Endothelial cell (in vitro differentiated cells): Measurements from ENCODE around the gene REEP3. TPM values are rescaled to one million over a fixed set of nuclear protein-coding genes. Genes with fewer than 3 reads are reported as not detected.

Source experiments
- DNase-seq: peaks from one replicate; pipeline ENCODE4 v3.0.0; 2021; ENCODE audit warnings: low spot score
- H3K27ac Mint-ChIP-seq: one replicate; pipeline ENCODE4 v1.8.0; 2021; ENCODE audit warnings: mixed read lengths, inconsistent platforms; ENCODE audit not compliant: unreplicated experiment
- H3K27me3 Mint-ChIP-seq: one replicate; pipeline ENCODE4 v1.8.0; 2021; ENCODE audit warnings: mild to moderate bottlenecking, moderate library complexity, mixed read lengths, inconsistent platforms; ENCODE audit not compliant: unreplicated experiment
- H3K36me3 Mint-ChIP-seq: one replicate; pipeline ENCODE4 v1.8.0; 2021; ENCODE audit warnings: mild to moderate bottlenecking, low read depth, mixed read lengths, inconsistent platforms; ENCODE audit not compliant: unreplicated experiment
- H3K4me1 Mint-ChIP-seq: one replicate; pipeline ENCODE4 v1.8.0; 2021; ENCODE audit warnings: mild to moderate bottlenecking, mixed read lengths, inconsistent platforms; ENCODE audit not compliant: unreplicated experiment
- H3K4me3 Mint-ChIP-seq: one replicate; pipeline ENCODE4 v1.8.0; 2021; ENCODE audit warnings: mild to moderate bottlenecking, mixed read lengths, inconsistent platforms; ENCODE audit not compliant: unreplicated experiment
- H3K9me3 Mint-ChIP-seq: one replicate; pipeline ENCODE4 v1.8.0; 2021; ENCODE audit warnings: mixed read lengths, inconsistent platforms; ENCODE audit not compliant: unreplicated experiment
- total RNA-seq: library from RNA; stranded (reverse); fragmentation: NEBNext Ultra II Directional; extraction: Animal tissue kit (Norgen Biotek cat#: 25700); gene quantifications from one replicate; pipeline ENCODE4 v1.2.1, GENCODE V29; 2021; ENCODE audit not compliant: unreplicated experiment
- TF ChIP-seq, protein P1 (sequence below): fragments of 200-600 bp; sonication (generic); IDR thresholded peaks from one replicate; pipeline ENCODE4 v1.5.0; 2021; ENCODE audit warnings: antibody characterized with exemption; ENCODE audit not compliant: unreplicated experiment

Gene REEP3
- total RNA-seq, 1 donor from 2014 or later: 26.1 TPM

DNA sequence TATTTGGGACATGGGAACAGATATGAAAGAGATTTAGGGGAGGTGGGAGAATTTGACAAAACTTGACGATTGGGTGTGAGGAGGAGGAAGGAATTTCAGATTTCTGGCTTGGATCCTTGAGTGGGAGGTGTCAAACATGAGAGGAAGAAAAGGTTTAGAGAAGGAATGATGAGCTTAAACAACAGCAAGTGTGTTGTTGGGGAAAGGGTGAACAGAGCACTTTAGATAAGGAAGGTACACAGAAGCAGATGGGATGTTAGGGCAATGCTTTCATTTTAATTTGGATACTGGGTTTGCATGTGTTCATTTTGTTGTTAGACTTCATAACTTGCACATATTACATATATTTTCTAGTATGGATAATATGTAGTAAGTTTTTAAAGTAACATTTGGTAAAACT is 23.2 kb downstream of the REEP3 start:
- Mint-ChIP-seq H3K27me3 (peaks cover 1% of the 10 kb centered on the region), H3K36me3 (peaks cover 3% of the 10 kb centered on the region), H3K9me3 (no peaks in the 10 kb centered on the region), H3K4me1 (no peaks in the 10 kb centered on the region), H3K27ac (no peak overlapping the region), H3K4me3 (no peak overlapping the region)
- TF ChIP-seq, protein P1, sequence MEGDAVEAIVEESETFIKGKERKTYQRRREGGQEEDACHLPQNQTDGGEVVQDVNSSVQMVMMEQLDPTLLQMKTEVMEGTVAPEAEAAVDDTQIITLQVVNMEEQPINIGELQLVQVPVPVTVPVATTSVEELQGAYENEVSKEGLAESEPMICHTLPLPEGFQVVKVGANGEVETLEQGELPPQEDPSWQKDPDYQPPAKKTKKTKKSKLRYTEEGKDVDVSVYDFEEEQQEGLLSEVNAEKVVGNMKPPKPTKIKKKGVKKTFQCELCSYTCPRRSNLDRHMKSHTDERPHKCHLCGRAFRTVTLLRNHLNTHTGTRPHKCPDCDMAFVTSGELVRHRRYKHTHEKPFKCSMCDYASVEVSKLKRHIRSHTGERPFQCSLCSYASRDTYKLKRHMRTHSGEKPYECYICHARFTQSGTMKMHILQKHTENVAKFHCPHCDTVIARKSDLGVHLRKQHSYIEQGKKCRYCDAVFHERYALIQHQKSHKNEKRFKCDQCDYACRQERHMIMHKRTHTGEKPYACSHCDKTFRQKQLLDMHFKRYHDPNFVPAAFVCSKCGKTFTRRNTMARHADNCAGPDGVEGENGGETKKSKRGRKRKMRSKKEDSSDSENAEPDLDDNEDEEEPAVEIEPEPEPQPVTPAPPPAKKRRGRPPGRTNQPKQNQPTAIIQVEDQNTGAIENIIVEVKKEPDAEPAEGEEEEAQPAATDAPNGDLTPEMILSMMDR: no peak
- no peak for DNase-seq

DNA sequence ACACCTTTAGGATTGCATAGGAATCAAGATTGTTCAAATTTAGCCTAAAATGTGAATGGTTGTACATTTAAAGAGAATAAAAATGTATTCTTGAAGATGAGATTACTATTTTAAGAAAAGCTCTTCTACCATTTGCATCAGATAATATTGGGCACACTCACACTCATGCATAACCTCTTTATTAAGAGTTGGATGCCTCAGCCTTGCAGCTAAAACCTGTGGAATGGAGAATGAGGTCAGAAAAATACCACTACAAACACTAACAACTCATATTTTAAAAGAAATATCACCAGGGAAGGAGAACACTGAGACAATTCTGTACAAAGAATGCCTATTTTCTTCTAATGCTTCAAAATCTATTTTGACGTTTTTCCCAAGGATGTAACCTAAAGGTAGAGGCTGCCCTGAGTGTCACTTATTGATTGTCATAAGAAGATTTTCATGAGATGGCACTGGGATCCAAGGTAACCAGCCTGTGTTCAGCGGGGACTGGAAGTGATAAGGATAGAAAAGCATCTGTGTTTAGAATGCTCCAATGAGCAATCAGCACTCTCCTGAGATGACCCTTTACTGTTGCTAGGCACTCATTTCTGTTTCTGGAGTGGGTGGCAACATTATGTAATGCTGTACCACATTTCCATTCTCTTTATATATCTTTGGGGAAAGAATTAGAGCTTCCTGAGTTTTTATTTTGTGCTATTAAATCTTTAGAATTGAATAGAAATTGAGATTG is 26.6 kb downstream of the REEP3 start:
- peaks cover 3% of the 10 kb centered on the region for H3K36me3 Mint-ChIP-seq
- H3K27ac Mint-ChIP-seq: no peak overlapping the region
- TF ChIP-seq, protein P1: no peak
- no peak overlapping the region for H3K4me3 Mint-ChIP-seq
- no peak for DNase-seq
- peaks cover 1% of the 10 kb centered on the region for H3K27me3 Mint-ChIP-seq
- no peaks in the 10 kb centered on the region for H3K9me3 Mint-ChIP-seq
- no peaks in the 10 kb centered on the region for H3K4me1 Mint-ChIP-seq

DNA sequence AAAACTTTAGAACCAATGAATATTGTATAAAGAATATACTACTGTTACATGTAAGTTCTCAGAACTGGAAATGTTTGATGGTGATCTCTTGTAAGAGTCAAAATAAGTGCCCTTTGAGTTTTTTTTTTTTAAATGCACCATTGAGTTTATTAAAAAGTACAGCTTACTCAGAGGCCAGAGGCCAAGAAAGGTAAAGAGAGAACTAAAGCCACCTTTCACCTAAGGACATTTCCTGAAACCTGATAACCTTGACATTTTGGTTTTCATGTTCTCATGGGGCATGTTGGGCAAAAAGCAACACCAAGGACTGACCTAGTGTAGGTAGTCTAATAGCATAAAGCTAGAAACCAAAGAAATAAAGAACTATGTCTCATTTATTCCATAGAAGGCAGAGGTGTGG is 27.7 kb downstream of the REEP3 start:
- Mint-ChIP-seq H3K27ac (no peak overlapping the region), H3K4me1 (no peaks in the 10 kb centered on the region), H3K9me3 (no peaks in the 10 kb centered on the region), H3K27me3 (peaks cover 1% of the 10 kb centered on the region), H3K4me3 (no peak overlapping the region), H3K36me3 (peaks cover 3% of the 10 kb centered on the region)
- TF ChIP-seq, protein P1: no peak
- no peak for DNase-seq

DNA sequence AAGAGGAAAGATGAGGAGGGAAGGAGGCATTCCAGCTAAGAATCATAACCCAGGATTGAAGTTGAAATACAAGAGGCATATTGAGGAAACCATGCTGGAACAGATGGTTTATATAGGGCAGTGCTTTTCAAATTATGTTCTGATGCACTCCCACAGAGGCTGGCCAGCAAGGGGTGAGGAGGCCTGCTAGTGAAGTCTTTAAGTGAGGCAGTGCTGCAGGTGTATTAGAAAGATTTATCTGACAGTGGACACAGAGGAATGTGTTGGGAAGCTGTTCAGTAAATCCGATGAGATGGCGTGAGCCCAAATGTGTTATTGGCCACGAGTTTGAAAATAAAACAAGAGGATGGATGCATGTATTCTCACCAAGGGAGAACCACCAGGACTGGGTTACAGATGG is 28.6 kb downstream of the REEP3 start:
- TF ChIP-seq, protein P1: no peak
- H3K27me3 Mint-ChIP-seq: peaks cover 1% of the 10 kb centered on the region
- H3K27ac Mint-ChIP-seq: no peak overlapping the region
- H3K4me3 Mint-ChIP-seq: no peak overlapping the region
- DNase-seq: no peak
- H3K4me1 Mint-ChIP-seq: no peaks in the 10 kb centered on the region
- H3K9me3 Mint-ChIP-seq: no peaks in the 10 kb centered on the region
- peaks cover 3% of the 10 kb centered on the region for H3K36me3 Mint-ChIP-seq

DNA sequence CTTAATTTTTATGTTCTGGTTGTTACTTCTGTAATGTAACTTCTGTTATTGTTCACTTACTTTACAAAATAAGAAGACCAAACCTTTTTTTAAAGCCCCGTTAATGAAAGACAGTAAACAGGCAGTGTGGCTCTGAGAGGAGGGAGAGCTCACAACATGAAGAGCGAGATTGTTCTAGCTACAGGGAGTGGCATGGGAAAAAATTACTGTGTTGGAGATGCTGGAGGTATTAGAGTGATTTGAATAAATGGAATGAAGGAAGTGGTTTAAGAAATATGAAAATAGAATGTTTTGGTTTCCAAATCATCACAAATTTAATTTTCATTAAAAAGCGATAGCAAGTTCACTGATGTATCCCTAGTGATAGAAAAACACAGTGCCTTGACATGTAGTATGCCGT is 31.8 kb downstream of the REEP3 start:
- Mint-ChIP-seq H3K4me1 (no peaks in the 10 kb centered on the region), H3K27me3 (no peaks in the 10 kb centered on the region), H3K27ac (no peak overlapping the region), H3K36me3 (peaks cover 3% of the 10 kb centered on the region), H3K4me3 (no peak overlapping the region), H3K9me3 (no peaks in the 10 kb centered on the region)
- DNase-seq: no peak
- TF ChIP-seq, protein P1: no peak
